ENCODE results near the gene TREH.

TREH gene

DNA sequence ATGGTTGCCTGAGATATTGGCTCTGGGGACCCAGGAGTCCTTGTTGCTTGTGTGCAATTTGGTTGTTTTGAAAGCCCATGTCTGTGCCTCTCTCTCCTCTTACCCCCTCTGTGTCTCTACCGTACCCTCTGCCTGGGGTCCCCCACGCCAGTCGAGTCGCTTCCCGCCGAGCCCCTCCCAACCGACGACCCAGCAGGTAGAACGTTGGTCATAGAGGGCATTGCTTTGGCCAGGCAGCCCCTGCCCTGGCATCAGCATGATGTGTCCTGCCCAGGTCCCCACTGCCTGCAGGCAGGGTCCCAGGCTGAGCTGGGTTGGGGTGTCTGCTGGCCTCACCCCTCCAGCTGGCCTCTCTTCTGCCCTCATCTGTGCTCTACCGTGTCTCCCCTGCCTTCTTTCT, 35.0 kb downstream of the TREH start:
- DNase-seq, result no peak

GRCh38 chr11:118643995-118644345, 35.5 kb downstream of the TREH start:
- no peak for DNase-seq

GRCh38 chr11:118643142-118643994, 36.1 kb downstream of the TREH start:
- no peak for DNase-seq

DNA sequence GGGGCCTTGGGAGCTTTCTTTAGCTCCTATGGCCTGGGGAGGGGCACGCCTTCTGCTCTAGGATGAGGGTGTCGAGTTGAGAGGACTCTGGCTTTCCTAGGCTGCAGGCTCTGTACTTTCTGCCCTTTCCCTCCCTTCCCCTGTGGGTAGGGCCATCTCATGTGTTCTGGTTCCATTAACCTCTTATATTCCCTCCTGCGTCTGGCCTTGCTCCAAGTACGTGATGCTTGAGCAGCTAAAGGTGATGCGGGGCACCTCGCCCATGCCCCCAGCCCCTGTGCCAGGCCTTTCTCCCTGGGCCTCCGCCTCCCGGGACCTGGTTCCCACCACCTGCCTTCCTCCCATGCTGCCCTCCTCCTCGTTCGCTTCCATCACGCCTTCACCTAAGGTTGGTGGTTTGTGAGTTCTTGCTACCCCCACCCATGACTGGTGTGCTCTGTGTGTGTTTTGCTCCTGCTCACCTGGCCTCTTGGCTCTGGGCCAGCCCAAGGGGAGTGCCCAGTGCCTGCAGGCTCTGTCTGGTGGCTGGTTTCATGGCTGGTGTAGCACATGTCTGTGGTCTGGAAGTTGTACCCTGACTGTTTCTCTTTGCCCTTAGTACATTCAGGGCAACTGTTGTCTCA, 37.9 kb downstream of the TREH start:
- no peak for DNase-seq

DNA sequence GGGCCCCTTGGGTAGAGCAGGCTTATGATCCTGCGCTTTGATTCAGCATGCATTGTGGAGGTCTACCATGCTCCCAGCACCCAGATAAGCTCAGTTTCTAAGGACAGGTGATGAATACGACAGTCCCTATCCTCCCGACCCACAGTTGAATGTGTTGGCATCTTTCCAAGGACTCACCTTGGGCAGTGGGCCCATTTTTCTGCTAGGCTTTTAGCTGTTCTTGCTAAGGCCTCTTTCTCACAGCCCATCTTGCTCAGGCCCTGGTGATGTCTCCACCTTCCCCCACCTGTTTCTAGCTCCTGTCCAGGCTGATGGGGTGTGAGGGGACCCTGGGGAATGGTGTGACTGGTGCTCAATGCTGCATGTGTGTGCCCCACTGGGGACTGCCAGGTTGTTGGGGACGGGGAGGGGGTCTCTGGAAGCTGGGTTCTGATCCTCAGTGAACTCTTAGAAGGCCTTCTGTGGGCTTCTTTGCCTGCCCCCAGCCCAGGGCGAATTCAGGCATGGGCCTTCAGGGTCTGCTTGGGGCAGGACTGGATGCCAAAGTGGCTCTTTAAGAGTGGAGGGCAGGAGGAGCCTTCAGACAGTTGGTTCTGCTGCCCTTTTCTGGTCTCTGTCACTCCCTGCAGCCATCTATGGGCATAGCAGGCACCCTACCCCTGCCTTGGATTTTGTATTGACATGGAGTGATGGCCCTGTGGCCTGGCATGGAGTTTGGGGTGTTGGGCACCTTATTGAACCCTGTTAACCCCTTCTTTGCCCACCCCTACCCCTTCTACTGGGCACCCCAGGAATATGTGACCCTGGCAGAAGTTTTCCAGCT, 38.9 kb downstream of the TREH start:
- no peak for DNase-seq

- no peak for DNase-seq
These were observed 39.6 kb downstream of the TREH start for GRCh38 chr11:118639899-118640298.

DNA sequence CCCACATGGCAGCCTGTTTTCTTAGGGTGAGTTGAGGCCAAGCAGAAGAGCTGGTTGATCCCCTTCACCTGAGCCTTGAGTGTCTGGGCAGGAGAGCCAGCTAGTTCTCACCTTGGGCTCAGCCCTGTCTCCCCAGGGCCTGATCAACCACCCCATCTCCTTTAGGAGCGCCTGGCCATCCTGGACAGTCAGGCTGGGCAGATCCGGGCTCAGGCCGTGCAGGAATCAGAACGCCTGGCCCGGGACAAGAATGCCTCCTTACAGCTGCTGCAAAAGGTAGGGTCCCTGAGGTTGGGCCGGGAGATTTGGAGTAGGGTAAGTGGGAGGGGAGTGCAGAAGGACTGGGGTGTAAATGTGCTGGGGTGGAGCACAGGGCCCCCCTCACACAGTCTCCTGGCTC, 40.7 kb downstream of the TREH start:
- no peak for DNase-seq

- DNase-seq, result no peak
These were observed 42.7 kb downstream of the TREH start for GRCh38 chr11:118636569-118637290.

DNA sequence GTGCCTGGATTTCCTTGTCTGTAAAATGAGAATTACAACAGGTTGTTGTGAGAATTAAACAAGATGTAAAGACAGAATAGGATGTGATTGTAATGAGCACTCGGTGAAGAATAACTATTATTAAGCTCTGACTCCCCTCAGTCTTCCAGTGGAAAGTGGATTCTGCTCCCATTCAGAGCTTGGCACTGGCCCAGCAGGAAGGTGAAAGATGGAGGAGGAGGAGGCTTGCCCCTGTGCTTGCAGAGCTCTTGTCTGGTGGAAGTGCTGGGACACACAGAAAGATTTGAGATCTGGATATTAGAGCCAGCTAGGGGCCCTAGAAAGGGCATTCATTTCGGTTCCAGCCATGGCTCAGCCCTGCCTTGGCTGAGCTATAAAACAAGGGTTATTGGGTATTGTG, 43.8 kb downstream of the TREH start:
- DNase-seq, result no peak

DNA sequence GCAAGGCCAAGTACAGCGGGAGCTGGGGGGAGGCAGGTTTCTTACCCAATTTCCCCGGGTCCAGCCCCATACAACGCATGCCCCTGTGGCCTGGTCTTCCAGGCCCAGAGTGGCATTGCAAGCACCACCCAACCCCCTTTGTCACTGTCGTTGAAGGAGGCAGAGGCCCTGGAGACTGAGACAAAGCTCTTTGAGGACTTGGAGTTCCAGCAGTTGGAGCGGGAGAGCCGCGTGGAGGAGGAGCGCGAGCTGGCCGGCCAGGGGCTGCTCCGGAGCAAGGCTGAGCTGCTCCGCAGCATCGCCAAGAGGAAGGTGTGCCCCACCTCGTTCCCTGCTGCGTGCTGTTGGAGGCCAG, 44.2 kb downstream of the TREH start:
- no peak for DNase-seq

DNA sequence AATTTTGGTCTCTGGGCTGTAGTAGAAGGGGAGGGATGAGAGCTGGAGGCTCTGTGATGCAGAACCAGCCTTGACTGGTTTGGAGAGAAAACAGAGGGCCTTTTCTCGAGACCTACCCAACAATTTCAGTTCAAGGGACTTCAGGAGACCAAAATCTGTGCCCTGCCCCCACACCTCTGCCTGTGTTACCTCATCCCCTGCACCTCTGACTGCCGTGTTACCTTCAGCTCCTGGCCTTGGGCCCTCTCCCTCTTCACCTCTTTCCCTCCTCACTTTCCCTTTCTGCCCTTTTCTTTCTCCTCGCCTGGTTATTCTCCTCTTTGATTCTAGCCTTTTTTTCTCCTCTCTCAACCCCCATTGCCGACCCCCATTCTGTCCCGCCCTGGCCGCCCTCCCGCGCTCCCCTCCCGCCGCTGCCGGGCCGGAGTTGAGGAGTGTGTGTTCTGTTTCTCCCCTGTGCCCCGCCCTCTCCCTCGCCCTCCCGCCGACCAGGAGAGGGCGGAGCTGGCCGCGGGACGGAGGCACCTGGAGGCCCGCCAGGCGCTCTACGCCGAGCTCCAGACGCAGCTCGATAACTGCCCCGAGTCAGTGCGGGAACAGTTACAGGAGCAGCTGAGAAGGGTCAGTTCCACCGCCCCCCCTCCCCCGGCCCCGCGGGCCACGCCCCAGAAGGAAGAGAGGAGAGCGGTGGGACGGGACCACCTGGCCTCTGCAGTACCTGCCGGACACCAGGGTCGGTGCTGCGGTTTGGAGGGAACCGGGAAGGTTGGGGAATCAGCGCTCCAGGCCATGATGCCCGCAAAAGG, 44.8 kb downstream of the TREH start:
- DNase-seq, result no peak

DNA sequence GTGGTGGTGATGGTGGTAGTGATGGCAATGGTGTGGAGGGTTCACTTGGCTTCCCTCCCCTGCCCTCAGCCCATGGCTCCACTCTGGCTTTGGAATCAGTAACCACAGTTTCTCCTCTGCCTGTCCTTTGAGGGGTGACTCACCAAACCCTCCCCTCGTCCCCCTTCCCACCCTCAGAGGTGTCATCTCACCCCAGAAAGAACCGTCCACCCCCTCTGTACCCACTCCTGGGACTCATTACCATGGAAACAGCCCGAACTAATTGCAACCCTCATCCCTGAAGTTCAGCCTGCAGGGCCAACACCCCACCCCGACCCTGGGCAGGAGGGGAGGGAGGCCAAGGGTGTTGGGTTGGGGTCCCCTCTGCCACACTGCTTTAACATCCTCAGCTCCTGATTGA, 45.5 kb downstream of the TREH start:
- DNase-seq, result no peak

DNA sequence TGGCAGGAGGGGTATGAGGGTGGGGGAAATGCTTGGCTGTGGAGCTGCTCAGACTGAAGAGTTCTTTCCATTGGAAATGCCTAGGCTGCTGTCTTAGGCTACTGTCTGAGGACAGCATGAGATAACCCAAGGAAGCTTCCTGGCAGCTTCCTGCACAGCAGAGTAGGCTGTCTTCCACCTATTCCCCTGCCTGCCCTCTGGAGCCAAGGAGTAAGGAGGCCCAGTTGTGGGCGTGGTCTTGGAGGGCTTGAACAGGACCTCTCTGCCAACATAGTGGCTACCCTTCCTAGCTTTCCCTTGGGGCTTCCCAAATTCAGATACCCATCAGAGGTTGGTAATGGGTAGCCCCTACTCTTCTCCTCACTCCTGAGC, 46.1 kb downstream of the TREH start:
- no peak for DNase-seq

DNA sequence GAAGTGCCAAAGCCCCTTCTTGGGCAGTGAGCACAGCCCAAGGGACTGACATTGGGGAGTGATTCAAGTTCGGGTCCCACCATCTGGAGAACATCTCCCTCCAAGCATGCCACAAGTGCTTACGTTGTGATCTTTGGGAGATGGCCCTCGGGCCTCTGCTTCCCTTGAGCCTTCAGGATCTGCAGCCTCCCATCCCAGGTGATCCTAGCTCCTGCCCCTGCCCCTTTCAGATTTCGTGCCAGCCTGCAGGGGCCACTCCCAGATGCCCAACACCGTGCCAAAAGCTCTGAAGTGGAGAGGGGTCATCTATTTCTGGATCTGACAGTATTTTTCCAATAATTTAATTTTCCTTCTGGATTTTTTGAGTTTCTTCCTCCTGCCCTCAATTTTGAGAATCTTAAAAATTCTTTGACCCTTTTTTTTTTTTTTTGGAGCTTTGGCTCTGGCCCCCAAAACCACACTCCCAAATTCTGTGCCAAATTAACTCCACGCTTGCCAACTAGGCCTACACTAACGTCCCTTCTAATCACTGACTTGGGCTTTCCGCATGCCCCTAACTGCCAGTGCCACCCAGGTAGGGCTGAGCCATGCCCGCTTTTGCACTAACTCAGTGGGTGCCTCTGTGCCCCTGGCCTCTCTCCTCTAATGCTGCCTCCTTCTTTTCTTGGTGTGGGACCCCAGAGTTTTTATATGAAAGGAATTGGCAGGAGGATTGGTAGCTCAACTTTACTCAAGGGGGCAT, 46.7 kb downstream of the TREH start:
- no peak for DNase-seq

DNA sequence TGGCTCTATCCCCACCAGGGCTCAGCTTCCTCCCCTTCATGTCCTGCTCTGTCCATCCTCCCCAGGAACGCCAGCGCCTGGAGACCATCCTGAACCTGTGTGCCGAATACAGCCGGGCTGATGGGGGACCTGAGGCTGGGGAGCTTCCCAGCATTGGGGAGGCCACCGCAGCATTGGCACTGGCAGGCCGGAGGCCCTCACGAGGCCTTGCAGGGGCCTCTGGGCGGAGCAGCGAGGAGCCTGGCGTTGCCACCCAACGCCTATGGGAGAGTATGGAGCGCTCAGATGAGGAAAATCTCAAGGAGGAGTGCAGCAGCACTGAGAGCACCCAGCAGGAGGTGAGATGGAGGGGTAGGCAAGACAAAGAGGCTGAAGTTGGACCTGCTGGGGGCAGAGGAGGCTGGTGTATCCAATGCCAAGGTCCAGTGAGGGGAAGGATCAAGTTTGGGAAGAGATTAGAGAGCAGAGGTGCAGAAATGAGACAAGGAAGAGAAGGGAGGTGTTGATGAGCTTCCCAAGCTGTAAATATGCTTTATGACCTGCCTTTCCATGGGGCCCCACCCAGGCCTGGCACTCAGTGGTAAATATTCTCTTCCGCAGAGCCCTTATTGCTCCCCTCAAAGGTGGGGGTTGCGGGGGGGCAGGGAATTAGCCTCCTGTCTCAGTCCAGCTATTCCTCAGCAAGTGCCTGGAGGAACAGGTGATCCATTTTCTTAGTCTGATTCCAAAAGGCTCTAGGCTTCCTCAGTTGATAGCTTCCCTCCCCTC, 48.1 kb downstream of the TREH start:
- DNase-seq, result no peak

DNA sequence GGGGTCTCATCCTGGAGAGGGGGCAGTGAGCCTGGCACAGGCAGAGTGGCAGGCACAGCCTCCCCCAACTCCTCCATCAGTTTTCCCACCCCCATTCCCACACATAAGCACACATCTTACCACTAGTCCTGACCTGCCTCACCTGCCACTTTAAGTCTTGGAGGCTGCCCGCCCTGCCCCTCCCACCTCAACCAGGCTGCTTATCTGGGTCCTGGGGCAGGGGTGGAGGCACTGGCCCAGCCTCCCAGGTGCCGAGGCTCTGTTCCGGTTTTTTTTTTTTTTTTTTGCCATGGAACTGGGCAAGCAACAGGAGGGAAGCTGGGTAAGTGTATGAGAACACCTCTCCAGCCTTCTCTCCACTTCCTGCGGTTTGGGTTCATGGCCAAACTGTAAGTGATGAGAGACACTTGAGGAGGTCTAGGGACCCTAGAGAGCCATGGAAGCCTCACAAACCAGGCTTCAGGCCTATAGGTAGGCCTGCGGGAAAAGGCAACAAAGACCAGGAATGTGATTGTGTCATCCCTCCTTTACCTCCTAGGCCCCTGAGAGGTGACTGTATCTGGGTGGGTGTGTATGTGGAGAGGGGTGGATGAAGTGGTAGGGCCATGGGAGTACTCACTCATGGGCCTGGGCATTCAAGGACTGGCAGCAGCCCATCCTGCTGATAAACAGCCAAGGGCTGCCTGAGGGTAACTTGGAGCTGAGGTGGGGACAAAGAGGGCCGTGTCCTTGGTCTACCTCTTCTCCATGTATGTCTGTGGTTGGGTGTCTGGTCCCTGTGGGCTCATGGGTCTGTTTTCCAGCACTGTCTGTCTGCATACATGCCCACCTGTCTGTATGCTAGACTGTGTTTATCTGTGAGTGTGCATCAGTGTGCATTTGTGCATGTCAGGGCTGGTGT, 49.4 kb downstream of the TREH start:
- DNase-seq, result no peak

- no peak for DNase-seq
These were observed 50.4 kb downstream of the TREH start for GRCh38 chr11:118628861-118629549.

DNA sequence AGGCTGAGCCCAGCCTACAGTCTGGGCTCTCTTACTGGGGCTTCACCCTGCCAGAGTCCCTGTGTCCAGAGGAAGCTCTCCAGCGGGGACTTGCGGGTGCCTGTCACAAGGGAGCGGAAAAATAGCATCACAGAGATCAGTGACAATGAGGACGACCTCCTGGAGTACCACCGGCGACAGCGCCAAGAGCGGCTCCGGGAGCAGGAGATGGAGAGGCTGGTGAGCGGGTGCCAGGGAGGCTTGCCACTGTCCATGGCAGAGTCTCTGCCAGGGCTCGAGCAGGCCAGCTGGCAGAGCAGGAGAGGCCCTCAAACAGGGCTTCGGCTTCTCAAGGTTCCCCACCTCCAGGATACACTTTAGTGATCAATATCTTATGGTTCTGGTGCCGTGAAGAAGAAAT, 51.0 kb downstream of the TREH start:
- no peak for DNase-seq

DNA sequence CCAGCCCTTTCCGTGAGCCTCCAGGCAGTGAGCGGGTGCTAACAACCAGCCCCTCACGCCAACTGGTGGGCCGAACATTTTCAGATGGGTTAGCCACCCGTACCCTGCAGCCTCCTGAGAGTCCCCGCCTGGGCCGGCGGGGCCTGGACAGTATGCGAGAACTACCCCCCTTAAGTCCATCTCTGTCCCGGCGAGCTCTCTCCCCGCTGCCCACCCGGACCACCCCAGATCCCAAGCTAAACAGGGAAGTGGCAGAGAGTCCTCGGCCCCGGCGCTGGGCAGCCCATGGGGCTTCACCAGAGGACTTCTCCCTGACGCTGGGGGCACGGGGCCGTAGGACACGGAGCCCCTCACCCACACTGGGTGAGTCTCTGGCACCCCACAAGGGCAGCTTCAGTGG, 51.4 kb downstream of the TREH start:
- DNase-seq, result no peak

Measured in activated CD8-positive, alpha-beta memory T cell treated with anti-CD3 and anti-CD28 coated beads, Interleukin-2, amount 50 U/mL, for 4 hours (primary cell).